ENCODE measurements around the gene UBAP1L. TPM values are rescaled to one million over a fixed set of nuclear protein-coding genes. Genes with fewer than 3 reads are reported as not detected.

UBAP1L gene
- total and polyA plus RNA-seq, 2 donors (not counting 3 experiments of a cell fraction or from before 2014, with no cell fraction given), result 1.9 to 5.0 TPM

DNA sequence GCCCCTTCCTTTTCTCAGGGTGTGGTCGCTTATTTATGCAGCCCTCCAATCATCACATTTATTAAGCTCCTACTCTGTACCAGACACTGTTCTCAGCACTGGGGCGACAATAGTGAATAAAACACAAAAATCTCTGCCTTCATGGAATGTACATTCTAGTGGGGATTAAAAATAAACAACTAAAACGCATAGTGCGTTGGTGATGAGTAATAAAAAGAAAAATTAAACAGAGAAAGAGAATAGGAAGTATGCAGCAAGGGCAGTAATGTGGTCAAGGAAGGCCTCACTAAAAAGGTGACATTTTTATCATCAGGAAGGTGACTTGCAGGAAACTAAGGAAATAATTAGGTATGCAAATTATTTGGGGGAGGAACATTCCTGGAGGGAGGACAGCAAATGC, 64.7 kb downstream of the UBAP1L start:
- DNase-seq (ENCODE audit: low read depth, low spot score) (no peak), FAIRE-seq (no peak)
- Histone ChIP-seq H3K27me3 (ENCODE audit: control insufficient read depth in 2 of 2, insufficient read depth in 2 of 2, low read length in 2 of 2) (no peaks in the 10 kb centered on the region), H2AFZ (ENCODE audit: low read depth, low read length) (peak overlapping the region; percentile 40), H3K4me3 (replicated peaks in 1 of 3; ENCODE audit: insufficient read depth in 1 of 3, low read depth in 1 of 3, low read length in 3 of 3) (no peak overlapping the region), H3K79me2 (ENCODE audit: control insufficient read depth, insufficient read depth, low read length) (no peaks in the 10 kb centered on the region), H3K4me2 (ENCODE audit: insufficient read depth, low read length) (peak overlapping the region; percentile 61), H4K20me1 (replicated peaks; ENCODE audit: control insufficient read depth, extremely low read depth, insufficient read depth, low read length) (no peaks in the 10 kb centered on the region), H3K9ac (replicated peaks; ENCODE audit: extremely low read depth, insufficient read depth, low read length) (no peak overlapping the region), H3K4me1 (ENCODE audit: control insufficient read depth, extremely low read depth, insufficient read depth, low read length) (peaks cover 11% of the 10 kb centered on the region), H3K36me3 (ENCODE audit: control insufficient read depth in 2 of 2, extremely low read depth in 1 of 2, insufficient read depth in 2 of 2, low read length in 2 of 2) (no peaks in the 10 kb centered on the region), H3K9me3 (replicated peaks; ENCODE audit: control insufficient read depth, insufficient read depth, low read length) (no peaks in the 10 kb centered on the region), H3K27ac (ENCODE audit: insufficient read depth, low read depth, low read length) (no peak overlapping the region), H3K9me1 (replicated peaks; ENCODE audit: control insufficient read depth, extremely low read depth, insufficient read depth, low read length) (no peaks in the 10 kb centered on the region)
- TF ChIP-seq, protein P1, sequence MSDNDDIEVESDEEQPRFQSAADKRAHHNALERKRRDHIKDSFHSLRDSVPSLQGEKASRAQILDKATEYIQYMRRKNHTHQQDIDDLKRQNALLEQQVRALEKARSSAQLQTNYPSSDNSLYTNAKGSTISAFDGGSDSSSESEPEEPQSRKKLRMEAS (IDR thresholded peaks at IDR 0.05; ENCODE audit: insufficient read depth, insufficient read length), result no peak
- no peak for TF ChIP-seq POLR2A (IDR thresholded peaks at IDR 0.05; ENCODE audit: low read depth, low read length)
- TF ChIP-seq GATA2 (IDR thresholded peaks at IDR 0.05; ENCODE audit: insufficient read depth, insufficient read length, low read depth, low read length), result no peak
- TF ChIP-seq POLR2AphosphoS5 (IDR thresholded peaks at IDR 0.05; ENCODE audit: insufficient read depth, low read depth, low read length), result no peak
- TF ChIP-seq, protein P2, sequence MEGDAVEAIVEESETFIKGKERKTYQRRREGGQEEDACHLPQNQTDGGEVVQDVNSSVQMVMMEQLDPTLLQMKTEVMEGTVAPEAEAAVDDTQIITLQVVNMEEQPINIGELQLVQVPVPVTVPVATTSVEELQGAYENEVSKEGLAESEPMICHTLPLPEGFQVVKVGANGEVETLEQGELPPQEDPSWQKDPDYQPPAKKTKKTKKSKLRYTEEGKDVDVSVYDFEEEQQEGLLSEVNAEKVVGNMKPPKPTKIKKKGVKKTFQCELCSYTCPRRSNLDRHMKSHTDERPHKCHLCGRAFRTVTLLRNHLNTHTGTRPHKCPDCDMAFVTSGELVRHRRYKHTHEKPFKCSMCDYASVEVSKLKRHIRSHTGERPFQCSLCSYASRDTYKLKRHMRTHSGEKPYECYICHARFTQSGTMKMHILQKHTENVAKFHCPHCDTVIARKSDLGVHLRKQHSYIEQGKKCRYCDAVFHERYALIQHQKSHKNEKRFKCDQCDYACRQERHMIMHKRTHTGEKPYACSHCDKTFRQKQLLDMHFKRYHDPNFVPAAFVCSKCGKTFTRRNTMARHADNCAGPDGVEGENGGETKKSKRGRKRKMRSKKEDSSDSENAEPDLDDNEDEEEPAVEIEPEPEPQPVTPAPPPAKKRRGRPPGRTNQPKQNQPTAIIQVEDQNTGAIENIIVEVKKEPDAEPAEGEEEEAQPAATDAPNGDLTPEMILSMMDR (IDR thresholded peaks at IDR 0.05; ENCODE audit: extremely low read depth in 1 of 2, insufficient read depth in 1 of 2, low read depth in 1 of 2, low read length in 2 of 2), result no peak
- no peak for TF ChIP-seq FOS (IDR thresholded peaks at IDR 0.05; ENCODE audit: borderline replicate concordance, insufficient read depth, low read length)
- TF ChIP-seq JUN (IDR thresholded peaks at IDR 0.05; ENCODE audit: borderline replicate concordance, insufficient read depth, insufficient read length, low read depth), result no peak
- TF ChIP-seq MYC (IDR thresholded peaks at IDR 0.05; ENCODE audit: low read depth, low read length), result no peak
- TF ChIP-seq EZH2 (IDR thresholded peaks at IDR 0.05; ENCODE audit: borderline replicate concordance, low read depth, low read length, severe bottlenecking), result no peak
- ChIA-PET POLR2A (no interaction called here), CTCF (interaction anchor here (0.9 to 7.2 kb wide), 6 partner anchors 8 to 53 kb away, joined by 3 to 89 read pairs (median 10); partner anchors contain the start of gene KBTBD13)
- no TSS peak for BruUV-seq (replicated peaks)
- intact Hi-C loops (cut with micrococcal nuclease) (no loop called here), dilution Hi-C loops (cut with MboI; ENCODE audit: extremely low pct_ligation_motif_present, low sequenced_read_pairs) (no loop called here)
